CD4-positive, alpha-beta T cell (primary cell): ENCODE data around the gene LTC4S. TPM values are rescaled to one million over a fixed set of nuclear protein-coding genes. Genes with fewer than 3 reads are reported as not detected.

ENCODE experiments used
- ATAC-seq: fragments of 200-7000 bp; cut with Tn5 transposase; one replicate; pipeline ENCODE4 v1.10.0; 2022; ENCODE audit warnings: mild to moderate bottlenecking; ENCODE audit not compliant: poor library complexity
- CTCF ChIA-PET: fragments of 350-600 bp; sonication (Branson Sonifier 250); formaldehyde crosslinking; loops from one replicate; lab custom pipeline; 2021; ENCODE audit warnings: antibody characterized with exemption, inconsistent platforms; lab: Charles Lee
- POLR2A ChIA-PET: fragments of 350-600 bp; sonication (Branson Sonifier 250); formaldehyde crosslinking; loops from one replicate; lab custom pipeline; 2021; ENCODE audit warnings: antibody characterized with exemption, inconsistent platforms; lab: Charles Lee
- DNase-seq, 14 experiments: peaks; one replicate each; pipeline ENCODE4 v3.0.0-alpha.2; 2013 to 2020; ENCODE audit warnings: mixed read lengths in 2 of 14
- H3K27ac ChIP-seq, 2 donors: one replicate each; pipeline versions ENCODE4 v1.5.1 to v1.7.0; 2013; ENCODE audit warnings: low read length in 2 of 2, low read depth in 1 of 2, mild to moderate bottlenecking in 1 of 2
- H3K27me3 ChIP-seq, 2 experiments: 1 replicate in 1 of 2; 2 replicates in 1 of 2; pipeline versions ENCODE4 v1.6.1 to v1.7.0; 2013; ENCODE audit warnings: low read length in 2 of 2, control low read depth in 1 of 2, mild to moderate bottlenecking in 1 of 2, moderate library complexity in 1 of 2; ENCODE audit not compliant: insufficient read depth in 2 of 2, control insufficient read depth in 1 of 2
- H3K36me3 ChIP-seq: one replicate; pipeline ENCODE4 v1.6.1; 2013; ENCODE audit warnings: low read length, control low read depth; ENCODE audit not compliant: insufficient read depth
- H3K4me1 ChIP-seq: one replicate; pipeline ENCODE4 v1.6.1; 2013; ENCODE audit warnings: low read length, control low read depth; ENCODE audit not compliant: insufficient read depth
- H3K4me3 ChIP-seq: one replicate; pipeline ENCODE4 v1.5.1; 2013; ENCODE audit warnings: mild to moderate bottlenecking, low read length, moderate library complexity
- H3K9me3 ChIP-seq, 2 experiments: 1 replicate in 1 of 2; 2 replicates in 1 of 2; pipeline versions ENCODE4 v1.6.1 to v1.7.0; 2013; ENCODE audit warnings: low read length in 2 of 2, mild to moderate bottlenecking in 2 of 2, control low read depth in 1 of 2, moderate library complexity in 1 of 2; ENCODE audit not compliant: control insufficient read depth in 1 of 2, insufficient read depth in 1 of 2
- H3K27ac Mint-ChIP-seq: one replicate; pipeline ENCODE4 v1.8.0; 2020; ENCODE audit warnings: mixed read lengths
- H3K27me3 Mint-ChIP-seq: one replicate; pipeline ENCODE4 v1.8.0; 2021; ENCODE audit warnings: mixed read lengths
- H3K36me3 Mint-ChIP-seq: one replicate; pipeline ENCODE4 v1.8.0; 2021; ENCODE audit warnings: low read depth, mixed read lengths
- H3K4me1 Mint-ChIP-seq: one replicate; pipeline ENCODE4 v1.8.0; 2021; ENCODE audit warnings: low read depth, mixed read lengths
- H3K4me3 Mint-ChIP-seq: one replicate; pipeline ENCODE4 v1.8.0; 2020; ENCODE audit warnings: mild to moderate bottlenecking, mixed read lengths
- H3K9me3 Mint-ChIP-seq: one replicate; pipeline ENCODE4 v1.8.0; 2020; ENCODE audit warnings: mixed read lengths
- CTCF ChIP-seq: fragments of 200-600 bp; IDR thresholded peaks from one replicate; pipeline ENCODE4 v1.8.0; 2022; ENCODE audit warnings: antibody characterized with exemption, mild to moderate bottlenecking
- intact Hi-C, 2 experiments: fragments of 100-400 bp; cut with DNase I in 1 of 2; cut with micrococcal nuclease in 1 of 2; formaldehyde crosslinking; loops; one replicate each; pipeline versions ENCODE4 v1.15.1 to v1.9.0; 2023 to 2025; cut with DNase I, micrococcal nuclease
- total RNA-seq, 174 experiments: library from RNA in 2 of 174; stranded (reverse) in 2 of 174; gene quantifications; one replicate each; pipeline ENCODE4 v1.2.3 and lab custom pipeline; 2021 to 2026

LTC4S gene
- total RNA-seq, 2 experiments from 2014 or later, result 3.6 to 4.2 TPM

DNA sequence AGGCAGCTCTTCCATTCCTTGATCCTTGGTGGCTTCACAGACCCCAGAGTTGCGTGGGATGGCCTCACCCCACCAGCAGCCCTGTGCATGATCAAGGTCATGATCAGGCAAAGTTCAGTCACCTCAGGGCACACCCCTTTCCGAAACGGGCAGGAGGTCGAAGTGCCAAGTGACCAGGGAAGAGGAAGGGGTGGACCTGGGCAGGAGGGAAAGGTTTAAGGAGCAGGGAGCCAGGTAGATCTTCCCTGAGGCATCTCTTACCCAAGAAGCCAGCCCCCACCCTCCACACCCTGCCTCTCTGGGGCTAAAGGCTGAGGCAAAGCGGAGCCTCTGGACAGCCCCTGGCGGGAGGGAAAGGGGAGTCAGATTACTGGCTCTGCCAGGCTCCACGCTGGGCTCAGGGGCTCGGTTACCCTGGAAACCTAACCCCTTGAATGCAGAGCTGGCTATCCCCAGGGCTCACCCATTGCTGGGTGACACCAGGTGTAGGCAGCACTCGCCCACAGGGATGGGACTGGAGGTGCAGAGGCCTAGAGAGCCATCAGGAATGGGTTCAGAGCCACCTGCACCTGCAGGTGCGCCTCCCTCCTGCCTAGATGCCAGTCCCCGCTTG, 9.3 kb downstream of the LTC4S start:
- Histone ChIP-seq H3K4me3 (no peak overlapping the region), H3K36me3 (peaks cover 26% of the 10 kb centered on the region), H3K4me1 (peaks cover 54% of the 10 kb centered on the region), H3K9me3 (no peaks in the 10 kb centered on the region), H3K27ac (no peak overlapping the region), H3K27me3 (no peaks in the 10 kb centered on the region)
- ATAC-seq (no peak), DNase-seq (no peak)
- intact Hi-C loops, result loop anchor here (1.0 to 10.0 kb wide), 6 partner anchors 52 to 492 kb away; partner anchors contain the start of genes MAPK9 (in 1 of the 2), MRNIP (in 1 of the 2) and TBC1D9B (in 1 of the 2)
- peaks cover 33% of the 10 kb centered on the region for H3K4me1 Mint-ChIP-seq
- H3K4me3 Mint-ChIP-seq, result peak overlapping the region; percentile 94
- H3K36me3 Mint-ChIP-seq, result peaks cover 22% of the 10 kb centered on the region
- ChIA-PET CTCF (interaction anchor here (1.0 to 1.7 kb wide), 3 partner anchors 35 to 68 kb away, joined by 3 to 5 read pairs (median 3); no protein-coding TSS in a partner anchor), POLR2A (interaction anchor here (1.1 to 4.1 kb wide), 4 partner anchors 17 to 104 kb away, joined by 3 to 23 read pairs (median 11); partner anchors contain the start of genes MAML1 and SQSTM1)
- H3K9me3 Mint-ChIP-seq, result no peaks in the 10 kb centered on the region
- no peak for TF ChIP-seq CTCF
- peak overlapping the region; percentile 86 for H3K27ac Mint-ChIP-seq
- H3K27me3 Mint-ChIP-seq, result no peaks in the 10 kb centered on the region

DNA sequence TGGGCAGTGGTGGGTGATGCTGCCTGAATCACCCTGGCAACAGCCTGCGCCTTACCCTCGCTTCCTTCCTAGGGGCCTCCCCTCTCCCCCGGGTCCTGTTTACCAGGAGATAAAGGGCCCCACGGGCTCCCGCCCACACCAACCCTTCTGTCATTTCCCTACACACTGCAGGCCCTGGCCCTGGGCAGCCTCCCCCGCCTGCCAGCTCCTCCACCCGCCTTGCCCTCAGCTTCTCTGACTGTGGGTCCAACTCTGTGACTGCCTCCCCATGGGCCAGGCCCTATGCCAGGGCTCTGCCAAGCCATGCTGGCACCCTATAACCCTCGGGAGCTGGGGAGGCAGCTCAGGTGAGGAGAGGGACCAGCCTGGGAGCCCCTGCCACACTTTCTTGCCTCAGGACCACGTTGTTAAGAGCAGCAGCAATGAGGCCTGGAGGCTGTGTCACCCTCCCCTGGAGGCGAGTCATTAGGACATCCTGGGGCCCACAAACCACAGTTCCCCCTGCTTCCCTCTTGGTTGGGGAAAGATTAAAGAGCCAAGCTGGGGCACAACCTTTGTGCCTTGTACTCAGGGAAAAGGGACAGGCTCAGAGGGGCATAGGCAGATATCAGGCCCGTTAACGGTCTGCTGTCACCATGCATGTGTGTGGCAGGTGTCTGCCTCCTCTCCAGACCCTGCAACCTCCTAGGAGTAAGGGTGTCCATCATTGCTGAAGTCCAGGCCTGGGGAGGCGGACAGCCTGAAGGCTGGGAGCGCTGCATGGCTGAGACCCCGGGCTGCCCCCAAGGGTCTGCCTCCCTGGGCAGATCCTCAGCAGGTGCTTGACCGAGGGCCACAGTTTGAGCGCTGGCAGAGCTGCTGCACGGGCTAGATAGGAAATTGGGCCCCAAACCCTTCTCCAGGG, 10.1 kb downstream of the LTC4S start:
- Histone ChIP-seq H3K27ac (peak overlapping the region; percentile 22 to 41), H3K9me3 (no peaks in the 10 kb centered on the region), H3K36me3 (peaks cover 17% of the 10 kb centered on the region), H3K4me1 (peaks cover 57% of the 10 kb centered on the region), H3K27me3 (no peaks in the 10 kb centered on the region), H3K4me3 (no peak overlapping the region)
- no peaks in the 10 kb centered on the region for H3K27me3 Mint-ChIP-seq
- H3K4me1 Mint-ChIP-seq, result peaks cover 33% of the 10 kb centered on the region
- DNase-seq (peak in 5 of 14 experiments; percentile 30 to 54 (median 48)), ATAC-seq (no peak)
- ChIA-PET POLR2A (interaction anchor here (1.1 to 4.1 kb wide), 3 partner anchors 16 to 103 kb away, joined by 4 to 23 read pairs (median 10); partner anchors contain the start of gene SQSTM1), CTCF (no interaction called here)
- peak overlapping the region; percentile 86 for H3K27ac Mint-ChIP-seq
- intact Hi-C loops, result loop anchor here (2.0 to 10.0 kb wide), 6 partner anchors 51 to 491 kb away; partner anchors contain the start of genes MAPK9 (in 1 of the 2) and MRNIP (in 1 of the 2)
- no peak for TF ChIP-seq CTCF
- peak overlapping the region; percentile 94 for H3K4me3 Mint-ChIP-seq
- no peaks in the 10 kb centered on the region for H3K9me3 Mint-ChIP-seq
- peaks cover 21% of the 10 kb centered on the region for H3K36me3 Mint-ChIP-seq

DNA sequence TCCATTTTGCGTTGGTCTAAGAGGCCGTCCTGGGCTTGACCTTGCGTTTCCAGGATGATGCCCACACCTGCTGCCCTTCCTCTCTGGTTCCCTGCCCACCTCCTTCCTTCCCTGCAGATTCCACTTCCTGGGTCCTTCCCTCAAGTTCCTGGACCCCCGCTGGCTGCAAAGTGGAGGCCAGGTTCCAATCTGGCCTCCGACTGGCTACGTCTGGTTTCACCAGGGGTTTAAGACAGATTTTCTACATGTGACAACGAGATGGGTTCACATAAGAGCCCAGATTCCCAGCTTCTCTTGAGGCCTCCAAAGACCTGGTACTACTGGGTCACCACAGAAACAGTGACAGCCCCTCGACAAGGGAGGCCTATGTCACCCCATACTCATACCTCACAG, 10.8 kb downstream of the LTC4S start:
- TF ChIP-seq CTCF, result no peak
- Histone ChIP-seq H3K9me3 (no peaks in the 10 kb centered on the region), H3K4me1 (peaks cover 57% of the 10 kb centered on the region), H3K4me3 (no peak overlapping the region), H3K27ac (no peak overlapping the region), H3K27me3 (no peaks in the 10 kb centered on the region), H3K36me3 (peaks cover 12% of the 10 kb centered on the region)
- CTCF ChIA-PET, result no interaction called here
- H3K27ac Mint-ChIP-seq, result peak overlapping the region; percentile 86
- no peaks in the 10 kb centered on the region for H3K27me3 Mint-ChIP-seq
- DNase-seq (no peak), ATAC-seq (no peak)
- H3K9me3 Mint-ChIP-seq, result no peaks in the 10 kb centered on the region
- H3K4me1 Mint-ChIP-seq, result peaks cover 33% of the 10 kb centered on the region
- peak overlapping the region; percentile 94 for H3K4me3 Mint-ChIP-seq
- POLR2A ChIA-PET, result interaction anchor here (1.1 to 4.1 kb wide), 2 partner anchors 15 to 18 kb away, joined by 4 to 23 read pairs; partner anchors contain the start of gene SQSTM1
- H3K36me3 Mint-ChIP-seq, result peaks cover 14% of the 10 kb centered on the region
- intact Hi-C loops, result loop anchor here (2.0 to 10.0 kb wide), 5 partner anchors 50 to 490 kb away; partner anchors contain the start of genes MAPK9 (in 1 of the 2) and MRNIP (in 1 of the 2)
